K562 (cell line): ENCODE data around the gene FBXW7. TPM values are rescaled to one million over a fixed set of nuclear protein-coding genes. Genes with fewer than 3 reads are reported as not detected.

ENCODE experiments used
- FOXM1 ChIP-seq, 2 experiments: fragments of 450-650 bp in 1 of 2; sonication (generic) in 1 of 2; formaldehyde crosslinking in 1 of 2; IDR thresholded peaks; 2 replicates each; pipeline versions ENCODE4 v1.6.1 to v1.9.0; 2017 to 2022; ENCODE audit warnings: low read depth in 2 of 2, mild to moderate bottlenecking in 2 of 2, missing genetic modification reagents in 1 of 2, moderate library complexity in 1 of 2
- HDAC3 ChIP-seq: fragments of 450-650 bp; IDR thresholded peaks from 2 replicates; pipeline ENCODE4 v1.6.1; 2018; ENCODE audit warnings: borderline replicate concordance, mild to moderate bottlenecking, moderate library complexity; ENCODE audit not compliant: partially characterized antibody
- HOXB6 ChIP-seq: fragments of 250-450 bp; sonication (Bioruptor Pico); IDR thresholded peaks from 2 replicates; pipeline ENCODE4 v1.5.1; 2022; ENCODE audit warnings: mild to moderate bottlenecking, borderline replicate concordance
- KDM2B ChIP-seq: fragments of 250-450 bp; sonication (Bioruptor Pico); IDR thresholded peaks from 2 replicates; pipeline ENCODE4 v1.8.0; 2021; ENCODE audit warnings: mild to moderate bottlenecking, moderate library complexity
- MCM7 ChIP-seq, 2 experiments: fragments of 450-650 bp; IDR thresholded peaks; 2 replicates each; pipeline ENCODE4 v1.6.1; 2016 to 2018
- OTX1 ChIP-seq: fragments of 450-650 bp; formaldehyde crosslinking; IDR thresholded peaks from 2 replicates; pipeline ENCODE4 v1.4.0; 2022; ENCODE audit warnings: mild to moderate bottlenecking
- PHF8 ChIP-seq: fragments of 200-600 bp; sonication (generic); IDR thresholded peaks from 2 replicates; pipeline ENCODE4 v1.6.1; 2012; ENCODE audit warnings: mixed run types, mild to moderate bottlenecking, inconsistent platforms, low read length, moderate library complexity, borderline replicate concordance
- ZNF165 ChIP-seq: fragments of 250-450 bp; sonication (Bioruptor Pico); IDR thresholded peaks from 2 replicates; pipeline ENCODE4 v1.4.0; 2020; ENCODE audit warnings: borderline replicate concordance
- ZNF444 ChIP-seq: fragments of 250-450 bp; sonication (Bioruptor Pico); IDR thresholded peaks from 2 replicates; pipeline ENCODE4 v1.4.0; 2020; ENCODE audit warnings: mild to moderate bottlenecking, moderate library complexity
- ZNF644 ChIP-seq: fragments of 200-800 bp; sonication (Bioruptor generic); IDR thresholded peaks from 2 replicates; pipeline ENCODE4 v1.6.1; 2016; ENCODE audit warnings: low read depth, missing genetic modification characterization, missing compliant biosample characterization
- polyA plus RNA-seq, 8 experiments: library from polyadenylated mRNA; depleted of rRNA in 4 of 8; stranded (reverse) in 5 of 8; unstranded in 3 of 8; fragments of >200 nt; fragmentation: Nextera tagmentation in 2 of 8; fragmentation: Illumina TruSeq in 1 of 8; extraction: Ambion mirVana in 2 of 8; extraction: Trizol in 1 of 8; gene quantifications; 2 replicates each; pipeline versions ENCODE4 v1.2.1 to v1.2.3, GENCODE V29; 2011 to 2014; ENCODE audit warnings: inconsistent platforms in 1 of 8, missing spikeins in 1 of 8
- total RNA-seq, 7 experiments: library from RNA; depleted of rRNA in 6 of 7; stranded (reverse); fragments of >200 nt in 6 of 7; fragmentation: Illumina TruSeq in 2 of 7; extraction: Trizol in 2 of 7; gene quantifications; 2 replicates each; pipeline versions ENCODE4 v1.2.1 to v1.2.3, GENCODE V29; 2011 to 2021; ENCODE audit warnings: low replicate concordance in 1 of 7
- TF ChIP-seq, protein P1 (sequence below): fragments of 250-450 bp; sonication (Bioruptor Pico); IDR thresholded peaks from 2 replicates; pipeline ENCODE4 v1.5.0; 2020; ENCODE audit warnings: mild to moderate bottlenecking, borderline replicate concordance
- TF ChIP-seq, protein P2 (sequence below), 2 experiments: fragments of 450-650 bp in 1 of 2; sonication (generic) in 1 of 2; formaldehyde crosslinking; conservative IDR thresholded peaks; 2 replicates each; pipeline versions ENCODE4 v1.4.0 to v1.8.1; 2020 to 2022; ENCODE audit warnings: mild to moderate bottlenecking in 1 of 2, missing genetic modification reagents in 1 of 2
- TF ChIP-seq, protein P3 (sequence below): fragments of 200-600 bp; sonication (generic); IDR thresholded peaks from one replicate; pipeline ENCODE4 v1.6.1; 2012; ENCODE audit warnings: mild to moderate bottlenecking, low read depth, low read length, inconsistent platforms

Gene FBXW7
- total and polyA plus RNA-seq, 9 of the 15 experiments (the other 6 are each of a cell fraction or from before 2014, with no cell fraction given) = 6.8 to 44.2 (median 16.4) TPM

DNA sequence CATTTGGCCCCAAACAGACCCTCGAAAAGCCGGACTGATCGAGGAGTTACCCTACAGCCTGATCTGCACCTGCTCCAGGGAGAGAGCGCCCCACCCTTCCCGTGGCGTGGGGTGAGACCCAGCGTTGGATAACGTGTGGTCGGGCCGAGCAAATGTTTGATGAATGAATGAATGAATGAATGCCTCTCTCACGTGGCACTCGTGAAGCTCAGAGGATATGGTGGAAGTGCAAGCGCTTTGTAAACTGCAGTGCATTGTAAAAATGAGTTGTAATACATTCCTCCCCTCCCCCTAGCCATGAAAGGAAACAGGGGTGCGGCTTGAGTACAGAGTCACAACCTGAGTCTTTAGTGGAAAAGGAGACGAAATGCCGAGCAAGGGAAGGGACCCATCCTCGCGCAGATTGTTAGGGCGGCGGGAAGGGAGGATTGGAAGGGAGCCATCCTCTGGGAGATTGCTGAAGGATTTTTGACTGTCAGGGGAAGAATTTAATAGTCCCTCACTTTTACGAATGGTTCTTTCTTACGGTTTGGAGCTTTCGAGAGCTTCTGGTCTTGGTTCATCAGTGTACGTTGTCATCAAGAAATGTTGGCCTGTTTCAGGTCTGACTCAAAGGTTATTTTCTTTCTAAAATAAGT is 772 bp upstream of the FBXW7 start (continued):
- TF ChIP-seq, protein P1, sequence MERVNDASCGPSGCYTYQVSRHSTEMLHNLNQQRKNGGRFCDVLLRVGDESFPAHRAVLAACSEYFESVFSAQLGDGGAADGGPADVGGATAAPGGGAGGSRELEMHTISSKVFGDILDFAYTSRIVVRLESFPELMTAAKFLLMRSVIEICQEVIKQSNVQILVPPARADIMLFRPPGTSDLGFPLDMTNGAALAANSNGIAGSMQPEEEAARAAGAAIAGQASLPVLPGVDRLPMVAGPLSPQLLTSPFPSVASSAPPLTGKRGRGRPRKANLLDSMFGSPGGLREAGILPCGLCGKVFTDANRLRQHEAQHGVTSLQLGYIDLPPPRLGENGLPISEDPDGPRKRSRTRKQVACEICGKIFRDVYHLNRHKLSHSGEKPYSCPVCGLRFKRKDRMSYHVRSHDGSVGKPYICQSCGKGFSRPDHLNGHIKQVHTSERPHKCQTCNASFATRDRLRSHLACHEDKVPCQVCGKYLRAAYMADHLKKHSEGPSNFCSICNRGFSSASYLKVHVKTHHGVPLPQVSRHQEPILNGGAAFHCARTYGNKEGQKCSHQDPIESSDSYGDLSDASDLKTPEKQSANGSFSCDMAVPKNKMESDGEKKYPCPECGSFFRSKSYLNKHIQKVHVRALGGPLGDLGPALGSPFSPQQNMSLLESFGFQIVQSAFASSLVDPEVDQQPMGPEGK (CRISPR knock-in tag) = no peak
- TF ChIP-seq HOXB6 (CRISPR knock-in tag) (no peak), PHF8 (no peak; the same call in 1 of the 2 replicates), ZNF165 (CRISPR knock-in tag) (no peak), OTX1 (CRISPR knock-in tag) (no peak), KDM2B (CRISPR knock-in tag) (no peak), MCM7 (IDR thresholded peaks at IDR 0.05) (no peak), HDAC3 (no peak), FOXM1 (IDR thresholded peaks at IDR 0.05; ENCODE audit: low read depth) (no peak), FOXM1 (CRISPR knock-in tag; IDR thresholded peaks at IDR 0.05; ENCODE audit: low read depth) (0 out of 2 replicates have a peak, but pooled peaks have one; percentile 46), ZNF644 (tag) (no peak), ZNF444 (CRISPR knock-in tag) (no peak)
- TF ChIP-seq, protein P2, sequence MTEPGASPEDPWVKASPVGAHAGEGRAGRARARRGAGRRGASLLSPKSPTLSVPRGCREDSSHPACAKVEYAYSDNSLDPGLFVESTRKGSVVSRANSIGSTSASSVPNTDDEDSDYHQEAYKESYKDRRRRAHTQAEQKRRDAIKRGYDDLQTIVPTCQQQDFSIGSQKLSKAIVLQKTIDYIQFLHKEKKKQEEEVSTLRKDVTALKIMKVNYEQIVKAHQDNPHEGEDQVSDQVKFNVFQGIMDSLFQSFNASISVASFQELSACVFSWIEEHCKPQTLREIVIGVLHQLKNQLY (CRISPR knock-in tag; conservative IDR thresholded peaks at IDR 0.05) = no peak
- TF ChIP-seq, protein P3, sequence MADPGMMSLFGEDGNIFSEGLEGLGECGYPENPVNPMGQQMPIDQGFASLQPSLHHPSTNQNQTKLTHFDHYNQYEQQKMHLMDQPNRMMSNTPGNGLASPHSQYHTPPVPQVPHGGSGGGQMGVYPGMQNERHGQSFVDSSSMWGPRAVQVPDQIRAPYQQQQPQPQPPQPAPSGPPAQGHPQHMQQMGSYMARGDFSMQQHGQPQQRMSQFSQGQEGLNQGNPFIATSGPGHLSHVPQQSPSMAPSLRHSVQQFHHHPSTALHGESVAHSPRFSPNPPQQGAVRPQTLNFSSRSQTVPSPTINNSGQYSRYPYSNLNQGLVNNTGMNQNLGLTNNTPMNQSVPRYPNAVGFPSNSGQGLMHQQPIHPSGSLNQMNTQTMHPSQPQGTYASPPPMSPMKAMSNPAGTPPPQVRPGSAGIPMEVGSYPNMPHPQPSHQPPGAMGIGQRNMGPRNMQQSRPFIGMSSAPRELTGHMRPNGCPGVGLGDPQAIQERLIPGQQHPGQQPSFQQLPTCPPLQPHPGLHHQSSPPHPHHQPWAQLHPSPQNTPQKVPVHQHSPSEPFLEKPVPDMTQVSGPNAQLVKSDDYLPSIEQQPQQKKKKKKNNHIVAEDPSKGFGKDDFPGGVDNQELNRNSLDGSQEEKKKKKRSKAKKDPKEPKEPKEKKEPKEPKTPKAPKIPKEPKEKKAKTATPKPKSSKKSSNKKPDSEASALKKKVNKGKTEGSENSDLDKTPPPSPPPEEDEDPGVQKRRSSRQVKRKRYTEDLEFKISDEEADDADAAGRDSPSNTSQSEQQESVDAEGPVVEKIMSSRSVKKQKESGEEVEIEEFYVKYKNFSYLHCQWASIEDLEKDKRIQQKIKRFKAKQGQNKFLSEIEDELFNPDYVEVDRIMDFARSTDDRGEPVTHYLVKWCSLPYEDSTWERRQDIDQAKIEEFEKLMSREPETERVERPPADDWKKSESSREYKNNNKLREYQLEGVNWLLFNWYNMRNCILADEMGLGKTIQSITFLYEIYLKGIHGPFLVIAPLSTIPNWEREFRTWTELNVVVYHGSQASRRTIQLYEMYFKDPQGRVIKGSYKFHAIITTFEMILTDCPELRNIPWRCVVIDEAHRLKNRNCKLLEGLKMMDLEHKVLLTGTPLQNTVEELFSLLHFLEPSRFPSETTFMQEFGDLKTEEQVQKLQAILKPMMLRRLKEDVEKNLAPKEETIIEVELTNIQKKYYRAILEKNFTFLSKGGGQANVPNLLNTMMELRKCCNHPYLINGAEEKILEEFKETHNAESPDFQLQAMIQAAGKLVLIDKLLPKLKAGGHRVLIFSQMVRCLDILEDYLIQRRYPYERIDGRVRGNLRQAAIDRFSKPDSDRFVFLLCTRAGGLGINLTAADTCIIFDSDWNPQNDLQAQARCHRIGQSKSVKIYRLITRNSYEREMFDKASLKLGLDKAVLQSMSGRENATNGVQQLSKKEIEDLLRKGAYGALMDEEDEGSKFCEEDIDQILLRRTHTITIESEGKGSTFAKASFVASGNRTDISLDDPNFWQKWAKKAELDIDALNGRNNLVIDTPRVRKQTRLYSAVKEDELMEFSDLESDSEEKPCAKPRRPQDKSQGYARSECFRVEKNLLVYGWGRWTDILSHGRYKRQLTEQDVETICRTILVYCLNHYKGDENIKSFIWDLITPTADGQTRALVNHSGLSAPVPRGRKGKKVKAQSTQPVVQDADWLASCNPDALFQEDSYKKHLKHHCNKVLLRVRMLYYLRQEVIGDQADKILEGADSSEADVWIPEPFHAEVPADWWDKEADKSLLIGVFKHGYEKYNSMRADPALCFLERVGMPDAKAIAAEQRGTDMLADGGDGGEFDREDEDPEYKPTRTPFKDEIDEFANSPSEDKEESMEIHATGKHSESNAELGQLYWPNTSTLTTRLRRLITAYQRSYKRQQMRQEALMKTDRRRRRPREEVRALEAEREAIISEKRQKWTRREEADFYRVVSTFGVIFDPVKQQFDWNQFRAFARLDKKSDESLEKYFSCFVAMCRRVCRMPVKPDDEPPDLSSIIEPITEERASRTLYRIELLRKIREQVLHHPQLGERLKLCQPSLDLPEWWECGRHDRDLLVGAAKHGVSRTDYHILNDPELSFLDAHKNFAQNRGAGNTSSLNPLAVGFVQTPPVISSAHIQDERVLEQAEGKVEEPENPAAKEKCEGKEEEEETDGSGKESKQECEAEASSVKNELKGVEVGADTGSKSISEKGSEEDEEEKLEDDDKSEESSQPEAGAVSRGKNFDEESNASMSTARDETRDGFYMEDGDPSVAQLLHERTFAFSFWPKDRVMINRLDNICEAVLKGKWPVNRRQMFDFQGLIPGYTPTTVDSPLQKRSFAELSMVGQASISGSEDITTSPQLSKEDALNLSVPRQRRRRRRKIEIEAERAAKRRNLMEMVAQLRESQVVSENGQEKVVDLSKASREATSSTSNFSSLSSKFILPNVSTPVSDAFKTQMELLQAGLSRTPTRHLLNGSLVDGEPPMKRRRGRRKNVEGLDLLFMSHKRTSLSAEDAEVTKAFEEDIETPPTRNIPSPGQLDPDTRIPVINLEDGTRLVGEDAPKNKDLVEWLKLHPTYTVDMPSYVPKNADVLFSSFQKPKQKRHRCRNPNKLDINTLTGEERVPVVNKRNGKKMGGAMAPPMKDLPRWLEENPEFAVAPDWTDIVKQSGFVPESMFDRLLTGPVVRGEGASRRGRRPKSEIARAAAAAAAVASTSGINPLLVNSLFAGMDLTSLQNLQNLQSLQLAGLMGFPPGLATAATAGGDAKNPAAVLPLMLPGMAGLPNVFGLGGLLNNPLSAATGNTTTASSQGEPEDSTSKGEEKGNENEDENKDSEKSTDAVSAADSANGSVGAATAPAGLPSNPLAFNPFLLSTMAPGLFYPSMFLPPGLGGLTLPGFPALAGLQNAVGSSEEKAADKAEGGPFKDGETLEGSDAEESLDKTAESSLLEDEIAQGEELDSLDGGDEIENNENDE = no peak
